ENCODE results near the gene RRP8. TPM values are rescaled to one million over a fixed set of nuclear protein-coding genes. Genes with fewer than 3 reads are reported as not detected.

Gene RRP8
- total and polyA plus RNA-seq, 10 of the 15 experiments (the other 5 are each of a cell fraction or from before 2014, with no cell fraction given) = 4.7 to 51.2 (median 23.9) TPM

DNA sequence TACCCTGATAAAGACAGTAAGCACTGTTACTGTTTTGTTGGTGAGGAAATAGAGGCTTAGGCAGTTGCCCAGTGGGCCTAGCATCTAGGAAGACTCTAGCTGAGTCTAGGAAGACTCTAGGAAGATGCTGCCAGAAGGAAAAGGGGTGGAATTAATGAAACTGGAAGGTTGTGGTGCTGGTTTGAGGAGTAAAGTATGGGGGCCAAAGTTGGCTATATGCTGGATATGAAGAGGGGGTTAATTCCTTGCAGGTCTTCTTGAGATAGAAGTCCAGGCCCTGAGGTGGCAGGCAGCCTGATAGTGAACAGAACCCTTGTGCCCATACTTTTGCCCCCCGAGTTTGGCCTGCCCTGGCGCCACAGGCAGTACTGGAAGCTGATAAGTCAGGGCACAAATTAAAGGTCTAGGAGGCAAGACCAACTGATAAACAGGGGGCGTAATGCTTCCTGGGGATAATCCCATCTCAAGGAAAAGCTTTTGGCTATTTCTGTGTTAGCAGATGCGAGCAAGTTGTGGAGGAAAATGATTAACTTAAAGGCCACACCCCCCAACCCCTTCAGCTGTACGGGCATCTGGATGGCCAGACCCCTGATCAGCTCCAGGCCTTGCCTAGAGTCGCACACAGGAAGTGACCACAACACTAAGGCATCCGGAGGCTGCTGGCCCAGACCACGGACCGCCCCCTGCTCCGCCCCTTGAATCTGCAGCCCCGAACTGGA, 3.2 kb upstream of the RRP8 start (continued):
- TF ChIP-seq ETV6 (conservative IDR thresholded peaks at IDR 0.05 in 1 of 2, IDR thresholded peaks at IDR 0.05 in 1 of 2; ENCODE audit: borderline replicate concordance in 1 of 2, low read depth in 1 of 2) (no peak), SUPT20H (IDR thresholded peaks at IDR 0.05; ENCODE audit: borderline replicate concordance, control insufficient read depth, low read depth, low read length) (no peak), TBL1XR1 (IDR thresholded peaks at IDR 0.05; ENCODE audit: low read depth, low read length) (no peak), NR2C2 (IDR thresholded peaks at IDR 0.05; ENCODE audit: borderline replicate concordance, control insufficient read depth, insufficient read length, low read depth) (no peak), DPF2 (IDR thresholded peaks at IDR 0.05) (no peak), IRF4 (IDR thresholded peaks at IDR 0.05; ENCODE audit: low read depth, low read length) (no peak), ZSCAN29 (IDR thresholded peaks at IDR 0.05) (no peak), SMAD1 (IDR thresholded peaks at IDR 0.05; ENCODE audit: low read depth, partially characterized antibody) (no peak), MEF2B (IDR thresholded peaks at IDR 0.05; ENCODE audit: partially characterized antibody, poor library complexity, severe bottlenecking) (no peak), MTA2 (IDR thresholded peaks at IDR 0.05; ENCODE audit: low read depth) (no peak), EGR1 (IDR thresholded peaks at IDR 0.05; ENCODE audit: borderline replicate concordance in 1 of 2, low read depth in 2 of 2, low read length in 2 of 2) (no peak), JUNB (IDR thresholded peaks at IDR 0.05) (no peak), SMARCA5 (IDR thresholded peaks at IDR 0.05) (no peak), RB1 (IDR thresholded peaks at IDR 0.05; ENCODE audit: borderline replicate concordance) (no peak), BRCA1 (IDR thresholded peaks at IDR 0.05; ENCODE audit: low read depth, low read length) (no peak), ZNF687 (IDR thresholded peaks at IDR 0.05) (no peak), RBBP5 (conservative IDR thresholded peaks at IDR 0.05) (no peak)
- TF ChIP-seq, protein P1, sequence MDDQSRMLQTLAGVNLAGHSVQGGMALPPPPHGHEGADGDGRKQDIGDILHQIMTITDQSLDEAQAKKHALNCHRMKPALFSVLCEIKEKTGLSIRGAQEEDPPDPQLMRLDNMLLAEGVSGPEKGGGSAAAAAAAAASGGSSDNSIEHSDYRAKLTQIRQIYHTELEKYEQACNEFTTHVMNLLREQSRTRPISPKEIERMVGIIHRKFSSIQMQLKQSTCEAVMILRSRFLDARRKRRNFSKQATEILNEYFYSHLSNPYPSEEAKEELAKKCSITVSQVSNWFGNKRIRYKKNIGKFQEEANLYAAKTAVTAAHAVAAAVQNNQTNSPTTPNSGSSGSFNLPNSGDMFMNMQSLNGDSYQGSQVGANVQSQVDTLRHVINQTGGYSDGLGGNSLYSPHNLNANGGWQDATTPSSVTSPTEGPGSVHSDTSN (IDR thresholded peaks at IDR 0.05; ENCODE audit: insufficient replicate concordance, low read depth, low read length) = no peak
- TF ChIP-seq, protein P2, sequence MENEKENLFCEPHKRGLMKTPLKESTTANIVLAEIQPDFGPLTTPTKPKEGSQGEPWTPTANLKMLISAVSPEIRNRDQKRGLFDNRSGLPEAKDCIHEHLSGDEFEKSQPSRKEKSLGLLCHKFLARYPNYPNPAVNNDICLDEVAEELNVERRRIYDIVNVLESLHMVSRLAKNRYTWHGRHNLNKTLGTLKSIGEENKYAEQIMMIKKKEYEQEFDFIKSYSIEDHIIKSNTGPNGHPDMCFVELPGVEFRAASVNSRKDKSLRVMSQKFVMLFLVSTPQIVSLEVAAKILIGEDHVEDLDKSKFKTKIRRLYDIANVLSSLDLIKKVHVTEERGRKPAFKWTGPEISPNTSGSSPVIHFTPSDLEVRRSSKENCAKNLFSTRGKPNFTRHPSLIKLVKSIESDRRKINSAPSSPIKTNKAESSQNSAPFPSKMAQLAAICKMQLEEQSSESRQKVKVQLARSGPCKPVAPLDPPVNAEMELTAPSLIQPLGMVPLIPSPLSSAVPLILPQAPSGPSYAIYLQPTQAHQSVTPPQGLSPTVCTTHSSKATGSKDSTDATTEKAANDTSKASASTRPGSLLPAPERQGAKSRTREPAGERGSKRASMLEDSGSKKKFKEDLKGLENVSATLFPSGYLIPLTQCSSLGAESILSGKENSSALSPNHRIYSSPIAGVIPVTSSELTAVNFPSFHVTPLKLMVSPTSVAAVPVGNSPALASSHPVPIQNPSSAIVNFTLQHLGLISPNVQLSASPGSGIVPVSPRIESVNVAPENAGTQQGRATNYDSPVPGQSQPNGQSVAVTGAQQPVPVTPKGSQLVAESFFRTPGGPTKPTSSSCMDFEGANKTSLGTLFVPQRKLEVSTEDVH (IDR thresholded peaks at IDR 0.05; ENCODE audit: low read depth, partially characterized antibody) = no peak
- TF ChIP-seq, protein P3, sequence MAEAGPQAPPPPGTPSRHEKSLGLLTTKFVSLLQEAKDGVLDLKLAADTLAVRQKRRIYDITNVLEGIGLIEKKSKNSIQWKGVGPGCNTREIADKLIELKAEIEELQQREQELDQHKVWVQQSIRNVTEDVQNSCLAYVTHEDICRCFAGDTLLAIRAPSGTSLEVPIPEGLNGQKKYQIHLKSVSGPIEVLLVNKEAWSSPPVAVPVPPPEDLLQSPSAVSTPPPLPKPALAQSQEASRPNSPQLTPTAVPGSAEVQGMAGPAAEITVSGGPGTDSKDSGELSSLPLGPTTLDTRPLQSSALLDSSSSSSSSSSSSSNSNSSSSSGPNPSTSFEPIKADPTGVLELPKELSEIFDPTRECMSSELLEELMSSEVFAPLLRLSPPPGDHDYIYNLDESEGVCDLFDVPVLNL (IDR thresholded peaks at IDR 0.05; ENCODE audit: low read depth, low read length) = no peak

All from GM12878 (cell line).